GM23338 (cell line): ENCODE results near the gene MICAL2. TPM values are rescaled to one million over a fixed set of nuclear protein-coding genes. Genes with fewer than 3 reads are reported as not detected.

Source experiments
- ATAC-seq: fragments of 200-7000 bp; cut with Tn5 transposase; 3 replicates; pipeline ENCODE4 v1.9.1; 2020
- DNase-seq: peaks from one replicate; pipeline ENCODE4 v3.0.0-alpha.2; 2015; ENCODE audit warnings: low spot score
- H2AFZ ChIP-seq: fragments of 200-600 bp; sonication (generic); 2 replicates; pipeline ENCODE4 v1.8.0; 2016; ENCODE audit warnings: antibody characterized with exemption, mild to moderate bottlenecking, moderate library complexity
- H3F3A ChIP-seq: fragments of 200-600 bp; sonication (generic); replicated peaks from 2 replicates; pipeline ENCODE4 v1.8.0; 2017; ENCODE audit warnings: antibody characterized with exemption, mixed run types, low read depth
- H3K27ac ChIP-seq: fragments of 200-600 bp; sonication (generic); 2 replicates; pipeline ENCODE4 v1.6.1; 2016; ENCODE audit warnings: low read depth
- H3K27me3 ChIP-seq: fragments of 200-600 bp; sonication (generic); 2 replicates; pipeline ENCODE4 v1.8.0; 2016; ENCODE audit warnings: mild to moderate bottlenecking, mixed run types, moderate library complexity; ENCODE audit not compliant: insufficient read depth
- H3K36me3 ChIP-seq: fragments of 200-600 bp; sonication (generic); 2 replicates; pipeline ENCODE4 v1.8.0; 2016; ENCODE audit warnings: mild to moderate bottlenecking; ENCODE audit not compliant: insufficient read depth
- H3K4me1 ChIP-seq: fragments of 200-600 bp; sonication (generic); 2 replicates; pipeline ENCODE4 v1.8.0; 2016; ENCODE audit warnings: mild to moderate bottlenecking, moderate library complexity; ENCODE audit not compliant: insufficient read depth
- H3K4me2 ChIP-seq: fragments of 200-600 bp; sonication (generic); 2 replicates; pipeline ENCODE4 v1.7.1; 2017; ENCODE audit warnings: mixed run types
- H3K4me3 ChIP-seq: fragments of 200-600 bp; sonication (generic); 2 replicates; pipeline ENCODE4 v1.6.1; 2016; ENCODE audit warnings: mixed run types
- H3K79me2 ChIP-seq: fragments of 200-600 bp; sonication (generic); replicated peaks from 2 replicates; pipeline ENCODE4 v1.8.0; 2017; ENCODE audit warnings: mild to moderate bottlenecking; ENCODE audit not compliant: insufficient read depth
- H3K9me2 ChIP-seq: fragments of 200-600 bp; sonication (generic); 2 replicates; pipeline ENCODE4 v1.8.0; 2017; ENCODE audit not compliant: insufficient read depth
- H4K20me1 ChIP-seq: fragments of 200-600 bp; sonication (generic); replicated peaks from 2 replicates; pipeline ENCODE4 v1.8.0; 2017; ENCODE audit warnings: mild to moderate bottlenecking; ENCODE audit not compliant: insufficient read depth
- H3K27ac Mint-ChIP-seq: 2 replicates; pipeline ENCODE4 v1.8.0; 2020; ENCODE audit warnings: inconsistent platforms, mild to moderate bottlenecking, moderate library complexity, mixed read lengths
- H3K27me3 Mint-ChIP-seq: 3 replicates; pipeline ENCODE4 v1.8.0; 2022; ENCODE audit warnings: low read depth, mild to moderate bottlenecking, moderate library complexity, mixed read lengths, inconsistent platforms; ENCODE audit not compliant: insufficient read depth, poor library complexity
- H3K36me3 Mint-ChIP-seq: 3 replicates; pipeline ENCODE4 v1.8.0; 2021; ENCODE audit warnings: low read depth, mild to moderate bottlenecking, inconsistent platforms, moderate library complexity, mixed read lengths
- H3K4me1 Mint-ChIP-seq: 3 replicates; pipeline ENCODE4 v1.8.0; 2020; ENCODE audit warnings: mild to moderate bottlenecking, inconsistent platforms, mixed read lengths
- H3K4me3 Mint-ChIP-seq: 3 replicates; pipeline ENCODE4 v1.8.0; 2021; ENCODE audit warnings: moderate library complexity, mild to moderate bottlenecking, inconsistent platforms, mixed read lengths
- H3K9me3 Mint-ChIP-seq: 3 replicates; pipeline ENCODE4 v1.8.0; 2020; ENCODE audit warnings: moderate library complexity, mild to moderate bottlenecking, inconsistent platforms, mixed read lengths
- CREB1 ChIP-seq: fragments of 250-450 bp; sonication (Bioruptor Pico); IDR thresholded peaks from 2 replicates; pipeline ENCODE4 v1.5.0; 2020; ENCODE audit warnings: low read depth, mild to moderate bottlenecking, moderate library complexity
- CTCF ChIP-seq, 2 experiments: fragments of 200-600 bp in 1 of 2; sonication (generic) in 1 of 2; conservative IDR thresholded peaks; 2 replicates each; pipeline versions ENCODE4 v1.5.1 to v1.6.1; 2016 to 2017; ENCODE audit warnings: antibody characterized with exemption in 2 of 2, low read depth in 2 of 2, mild to moderate bottlenecking in 2 of 2, moderate library complexity in 1 of 2
- EZH2 ChIP-seq: fragments of 200-600 bp; sonication (generic); IDR thresholded peaks from one replicate; pipeline ENCODE4 v1.8.0; 2017; ENCODE audit warnings: antibody characterized with exemption, mild to moderate bottlenecking, low read depth; ENCODE audit not compliant: unreplicated experiment
- JUNB ChIP-seq: IDR thresholded peaks from one replicate; pipeline ENCODE4 v1.6.1; 2016; ENCODE audit warnings: antibody characterized with exemption; ENCODE audit not compliant: unreplicated experiment
- POLR2AphosphoS5 ChIP-seq: IDR thresholded peaks from 2 replicates; pipeline ENCODE4 v1.6.1; 2016; ENCODE audit warnings: antibody characterized with exemption, low read depth
- REST ChIP-seq: IDR thresholded peaks from one replicate; pipeline ENCODE4 v1.6.1; 2018; ENCODE audit warnings: antibody characterized with exemption; ENCODE audit not compliant: unreplicated experiment
- STAT1 ChIP-seq: IDR thresholded peaks from one replicate; pipeline ENCODE4 v1.6.1; 2016; ENCODE audit warnings: antibody characterized with exemption; ENCODE audit not compliant: unreplicated experiment
- ZNF331 ChIP-seq: fragments of 250-450 bp; sonication (Bioruptor Pico); IDR thresholded peaks from 2 replicates; pipeline ENCODE4 v1.5.0; 2020; ENCODE audit warnings: low read depth, mild to moderate bottlenecking, moderate library complexity
- ZNF462 ChIP-seq: fragments of 250-450 bp; sonication (Bioruptor Pico); IDR thresholded peaks from 2 replicates; pipeline ENCODE4 v1.5.0; 2020; ENCODE audit warnings: mild to moderate bottlenecking, moderate library complexity
- polyA plus RNA-seq: library from polyadenylated mRNA; unstranded; fragments of >200 nt; fragmentation: Nextera tagmentation; extraction: Ambion mirVana; gene quantifications from 2 replicates; pipeline ENCODE4 v1.2.1, GENCODE V29; 2016
- total RNA-seq: library from RNA; depleted of rRNA; stranded (reverse); fragments of >200 nt; shearing (Covaris generic); gene quantifications from 2 replicates; pipeline ENCODE4 v1.2.3, GENCODE V29; 2014

The MICAL2 gene
- total and polyA plus RNA-seq, 2 experiments from 2014 or later: 0.66 to 1.4 TPM

- TF ChIP-seq ZNF462 (no peak), CREB1 (no peak), JUNB (no peak)
These were observed 62.7 kb downstream of the MICAL2 start (continued) for GRCh38 chr11:12173111-12173510.

GRCh38 chr11:12174128-12174476 is 63.7 kb downstream of the MICAL2 start:
- Mint-ChIP-seq H3K4me1 (peaks cover 12% of the 10 kb centered on the region; the same call in 2 of the 3 replicates), H3K27me3 (peaks cover 7% of the 10 kb centered on the region), H3K9me3 (no peaks in the 10 kb centered on the region), H3K36me3 (no peaks in the 10 kb centered on the region), H3K27ac (no peak overlapping the region), H3K4me3 (no peak overlapping the region)
- H3F3A ChIP-seq: no peaks in the 10 kb centered on the region
- no peaks in the 10 kb centered on the region for H3K27me3 ChIP-seq
- H4K20me1 ChIP-seq: 0 out of 2 replicates have a peak, but pooled peaks cover 2% of the 10 kb centered on the region
- DNase-seq: no peak
- no peak overlapping the region for H3K4me3 ChIP-seq
- H3K9me2 ChIP-seq: no peaks in the 10 kb centered on the region
- TF ChIP-seq EZH2 (no peak), ZNF331 (CRISPR knock-in tag) (no peak), CTCF (conservative IDR thresholded peaks at IDR 0.05; ENCODE audit: low read depth in 2 of 2) (no peak), CREB1 (no peak), STAT1 (no peak), POLR2AphosphoS5 (no peak), REST (no peak)
- H3K4me2 ChIP-seq: no peak overlapping the region
- H3K79me2 ChIP-seq: no peaks in the 10 kb centered on the region
- H3K27ac ChIP-seq: no peak overlapping the region
- no peak overlapping the region for H2AFZ ChIP-seq
- ATAC-seq: no peak
- no peaks in the 10 kb centered on the region for H3K4me1 ChIP-seq
- H3K36me3 ChIP-seq: no peaks in the 10 kb centered on the region
